Measurements from ENCODE around the gene TFCP2L1. TPM values are rescaled to one million over a fixed set of nuclear protein-coding genes. Genes with fewer than 3 reads are reported as not detected.
A peak's percentile ranks its signal among the peaks of the same experiment; 100 is the strongest.

The TFCP2L1 gene
- total and polyA plus RNA-seq, 11 donors: 0.04 to 1.5 (median 0.17) TPM; not detected in 1

GRCh38 chr2:121238828-121239227 lies 46.2 kb downstream of the TFCP2L1 start:
- TF ChIP-seq CTCF (IDR thresholded peaks at IDR 0.05) (no peak), POLR2A (IDR thresholded peaks at IDR 0.05) (no peak)
- Histone ChIP-seq H3K4me3 (no peak overlapping the region), H3K27ac (no peak overlapping the region), H3K9me3 (no peaks in the 10 kb centered on the region), H3K27me3 (peaks cover 0 to 12% (median 0%) of the 10 kb centered on the region in 9 donors), H3K4me1 (no peaks in the 10 kb centered on the region), H3K36me3 (no peaks in the 10 kb centered on the region)
- 78 to 86% (median 81%) methylated on average over 3 to 4 of the region's 4 CpGs for WGBS, 4 donors
- intact Hi-C loops (cut with DNase I): no loop called here
- ATAC-seq (no peak), DNase-seq (no peak)

- Histone ChIP-seq H3K36me3 (no peaks in the 10 kb centered on the region), H3K4me1 (no peaks in the 10 kb centered on the region), H3K27ac (no peak overlapping the region), H3K4me3 (no peak overlapping the region), H3K9me3 (no peaks in the 10 kb centered on the region), H3K27me3 (peaks cover 0 to 12% (median 0%) of the 10 kb centered on the region in 9 donors)
- TF ChIP-seq POLR2A (IDR thresholded peaks at IDR 0.05): no peak
- TF ChIP-seq CTCF (IDR thresholded peaks at IDR 0.05): no peak
- ATAC-seq: no peak
- intact Hi-C loops (cut with DNase I): no loop called here
- 84 to 89% (median 88%) methylated on average over 16 of the region's 16 CpGs for WGBS, 4 donors
- peak in 1 of 5 donors; percentile 13 for DNase-seq
Observed at GRCh38 chr2:121237980-121238665, 46.9 kb downstream of the TFCP2L1 start.

GRCh38 chr2:121237336-121237979 lies 47.5 kb downstream of the TFCP2L1 start:
- ATAC-seq (peak in 1 of 4 donors; percentile 45), DNase-seq (peak in 2 of 5 donors; percentile 22 to 38)
- no peaks in the 10 kb centered on the region for H3K9me3 ChIP-seq
- no peak overlapping the region for H3K4me3 ChIP-seq
- intact Hi-C loops (cut with DNase I): no loop called here
- H3K27me3 ChIP-seq: peaks cover 0 to 12% (median 0%) of the 10 kb centered on the region in 9 donors
- H3K36me3 ChIP-seq: no peaks in the 10 kb centered on the region
- H3K27ac ChIP-seq: no peak overlapping the region
- WGBS, 4 donors: 57 to 61% (median 58%) methylated on average over 15 to 20 of the region's 20 CpGs
- no peaks in the 10 kb centered on the region for H3K4me1 ChIP-seq
- TF ChIP-seq POLR2A (IDR thresholded peaks at IDR 0.05) (no peak), CTCF (IDR thresholded peaks at IDR 0.05) (no peak)

GRCh38 chr2:121236650-121237180 lies 48.3 kb downstream of the TFCP2L1 start:
- H3K4me3 ChIP-seq: no peak overlapping the region
- ATAC-seq (no peak), DNase-seq (peak in 1 of 5 donors; percentile 10)
- no peaks in the 10 kb centered on the region for H3K36me3 ChIP-seq
- H3K27me3 ChIP-seq: peaks cover 0 to 12% (median 0%) of the 10 kb centered on the region in 9 donors
- TF ChIP-seq POLR2A (IDR thresholded peaks at IDR 0.05) (no peak), CTCF (IDR thresholded peaks at IDR 0.05) (no peak)
- no peaks in the 10 kb centered on the region for H3K9me3 ChIP-seq
- intact Hi-C loops (cut with DNase I): no loop called here
- H3K4me1 ChIP-seq: no peaks in the 10 kb centered on the region
- 87 to 96% (median 90%) methylated on average over 10 of the region's 10 CpGs for WGBS, 4 donors
- no peak overlapping the region for H3K27ac ChIP-seq
